Cardiac septum (tissue), 1 donor: Measurements from ENCODE around the gene TRIM62. TPM values are rescaled to one million over a fixed set of nuclear protein-coding genes. Genes with fewer than 3 reads are reported as not detected.

Source experiments
- DNase-seq: peaks from one replicate; pipeline ENCODE4 v3.0.0-alpha.2; 2020; ENCODE audit warnings: low spot score
- intact Hi-C: fragments of 100-400 bp; cut with DNase I; formaldehyde crosslinking; loops from one replicate; pipeline ENCODE4 v1.14.0; 2022
- total RNA-seq: library from RNA; stranded (reverse); fragmentation: NEBNext Ultra II Directional; extraction: Animal tissue kit (Norgen Biotek cat#: 25700); gene quantifications from one replicate; pipeline ENCODE4 v1.2.1, GENCODE V29; 2021
- donor health status: DM: no; HTN: no; CAD: no.

The TRIM62 gene
- total RNA-seq, 1 donor from 2014 or later, result 3.5 TPM

- intact Hi-C loops, result loop anchor here (5.0 kb wide), 1 partner anchor 55 kb away; no protein-coding TSS in a partner anchor
- no peak for DNase-seq
These were observed 578 bp upstream of the TRIM62 start for GRCh38 chr1:33182401-33182841.

- DNase-seq, result peak; percentile 94
- intact Hi-C loops, result loop anchor here (5.0 kb wide), 1 partner anchor 54 kb away; no protein-coding TSS in a partner anchor
These were observed 642 bp downstream of the TRIM62 start for GRCh38 chr1:33180911-33181890.

- DNase-seq, result no peak
- intact Hi-C loops, result loop anchor here (5.0 kb wide), 1 partner anchor 53 kb away; no protein-coding TSS in a partner anchor
These were observed 1.5 kb downstream of the TRIM62 start for GRCh38 chr1:33180226-33180910.

DNA sequence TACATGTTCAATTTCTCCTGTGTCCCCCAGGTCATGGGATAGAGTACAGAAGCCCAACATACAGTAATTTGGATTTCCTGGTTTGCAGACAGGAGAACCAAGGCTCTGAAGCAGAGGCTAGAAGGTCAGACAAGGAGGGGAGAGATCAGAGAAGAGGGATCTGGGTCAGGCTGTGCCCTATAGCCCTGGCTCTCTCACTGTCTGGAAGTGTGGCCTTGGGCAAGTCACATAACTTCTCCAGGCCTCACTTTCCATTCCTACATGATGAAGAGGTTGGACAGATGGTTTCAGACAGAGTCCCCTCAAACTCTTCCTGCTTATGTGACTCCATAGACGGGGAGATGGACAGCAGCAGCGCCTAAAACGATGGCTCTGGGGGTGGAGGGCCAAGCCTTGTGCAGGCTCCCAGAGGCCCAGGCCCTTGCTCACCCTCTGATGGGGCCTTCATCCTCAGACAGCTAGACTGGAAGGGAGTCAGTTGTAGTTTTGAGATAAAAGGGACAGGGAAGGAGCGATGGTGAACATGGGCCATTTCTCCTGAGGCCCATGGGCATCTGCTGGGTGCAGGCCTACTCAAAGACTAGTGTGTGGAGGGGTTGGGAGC is 2.9 kb downstream of the TRIM62 start:
- DNase-seq, result no peak

DNA sequence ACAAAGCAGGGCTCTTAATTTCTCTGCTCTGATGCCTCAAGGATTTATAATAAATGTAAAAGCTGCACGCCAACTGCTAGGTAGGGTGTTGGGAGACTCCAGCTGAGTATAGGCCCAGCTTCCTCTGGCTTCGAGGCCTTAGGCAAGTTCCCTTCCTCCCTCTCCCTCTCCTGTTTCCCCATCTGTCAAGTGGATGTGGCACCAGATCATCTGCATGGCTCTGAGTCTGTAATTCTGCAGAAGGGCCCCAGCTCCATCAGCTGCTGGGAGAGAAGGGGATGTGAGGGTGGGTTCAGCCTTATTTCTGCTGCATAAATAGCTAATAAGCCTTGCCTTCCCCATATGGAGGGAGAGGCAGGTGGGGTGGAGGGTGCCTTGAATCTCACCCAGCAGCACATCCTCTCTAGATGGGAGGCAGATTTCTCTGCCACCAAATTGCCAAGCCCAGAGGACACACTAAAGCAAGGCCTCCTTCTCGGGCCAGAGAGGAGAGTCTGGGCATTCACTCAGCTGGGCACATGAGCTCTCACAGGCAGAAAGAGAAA is 3.8 kb downstream of the TRIM62 start:
- intact Hi-C loops, result no loop called here

More for the DNA sequence above, 2.9 kb downstream of the TRIM62 start:
- intact Hi-C loops, result no loop called here

GRCh38 chr1:33176887-33177286 is 5.0 kb downstream of the TRIM62 start:
- intact Hi-C loops, result no loop called here
- DNase-seq, result no peak

More for the DNA sequence above, 3.8 kb downstream of the TRIM62 start:
- no peak for DNase-seq

DNA sequence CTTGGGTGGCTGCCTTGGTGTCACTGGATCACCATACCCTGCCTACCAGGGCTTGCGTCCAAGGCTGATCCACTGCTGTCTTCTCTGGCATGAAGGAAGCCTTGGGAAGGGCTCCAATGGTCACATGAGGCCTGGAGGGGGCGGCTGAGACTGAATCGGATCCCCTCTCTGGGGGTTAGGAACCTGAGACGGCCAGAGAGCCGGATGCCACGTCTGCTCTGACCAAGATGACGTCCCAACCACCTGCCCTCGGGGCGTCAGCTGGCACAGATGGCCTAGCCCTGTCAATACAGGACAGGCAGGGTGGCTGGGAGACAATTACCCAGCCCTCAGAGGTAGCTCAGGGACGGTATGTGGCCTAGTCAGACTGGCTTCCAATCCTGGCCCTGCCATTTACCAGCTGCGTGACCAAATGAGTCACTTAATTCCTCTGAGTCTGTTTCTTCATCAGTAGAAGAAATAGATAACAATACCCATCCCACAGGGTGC is 5.4 kb downstream of the TRIM62 start:
- intact Hi-C loops, result no loop called here
- DNase-seq, result no peak

DNA sequence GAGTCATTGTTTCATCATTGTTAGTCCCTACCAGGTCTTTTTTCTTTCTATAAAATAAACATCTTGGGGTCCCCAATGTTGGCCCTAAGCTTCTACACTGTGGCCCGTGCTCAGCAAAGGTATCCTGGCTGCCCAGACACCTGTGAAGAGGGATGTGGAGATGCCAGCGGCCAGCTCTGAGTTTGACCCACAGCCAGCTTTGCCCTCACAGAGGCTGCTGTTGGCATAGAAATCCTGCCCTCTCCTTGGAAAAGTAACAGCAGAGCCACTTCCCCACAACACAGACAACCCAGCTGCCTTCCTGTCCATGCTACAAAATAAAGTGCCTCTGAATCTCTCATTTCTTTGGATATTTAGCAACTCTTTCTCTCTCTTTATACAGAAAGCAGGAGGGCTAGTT is 6.0 kb downstream of the TRIM62 start:
- DNase-seq, result no peak
- intact Hi-C loops, result no loop called here

DNA sequence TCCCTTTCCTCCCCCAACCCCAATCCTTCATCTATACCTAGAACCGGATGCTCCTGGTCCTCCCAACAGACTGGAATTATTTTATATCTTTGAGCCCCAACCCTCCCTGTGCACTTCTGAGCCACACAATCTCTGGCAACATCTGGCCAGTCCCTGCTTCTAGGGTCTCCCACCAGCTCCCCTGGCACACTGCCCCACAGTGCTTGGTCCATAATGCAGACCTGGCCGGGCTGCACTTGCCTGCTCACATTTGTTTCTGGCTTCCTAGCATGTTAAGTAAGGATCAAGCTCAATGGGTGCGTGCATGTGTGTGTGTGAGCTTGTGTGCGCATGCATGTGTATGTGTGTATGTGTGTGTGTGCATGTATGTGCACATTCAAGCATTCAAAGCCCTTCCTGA is 8.8 kb downstream of the TRIM62 start:
- intact Hi-C loops, result no loop called here
- DNase-seq, result no peak

- intact Hi-C loops, result no loop called here
- DNase-seq, result no peak
These were observed 9.6 kb downstream of the TRIM62 start for GRCh38 chr1:33171977-33172813.

DNA sequence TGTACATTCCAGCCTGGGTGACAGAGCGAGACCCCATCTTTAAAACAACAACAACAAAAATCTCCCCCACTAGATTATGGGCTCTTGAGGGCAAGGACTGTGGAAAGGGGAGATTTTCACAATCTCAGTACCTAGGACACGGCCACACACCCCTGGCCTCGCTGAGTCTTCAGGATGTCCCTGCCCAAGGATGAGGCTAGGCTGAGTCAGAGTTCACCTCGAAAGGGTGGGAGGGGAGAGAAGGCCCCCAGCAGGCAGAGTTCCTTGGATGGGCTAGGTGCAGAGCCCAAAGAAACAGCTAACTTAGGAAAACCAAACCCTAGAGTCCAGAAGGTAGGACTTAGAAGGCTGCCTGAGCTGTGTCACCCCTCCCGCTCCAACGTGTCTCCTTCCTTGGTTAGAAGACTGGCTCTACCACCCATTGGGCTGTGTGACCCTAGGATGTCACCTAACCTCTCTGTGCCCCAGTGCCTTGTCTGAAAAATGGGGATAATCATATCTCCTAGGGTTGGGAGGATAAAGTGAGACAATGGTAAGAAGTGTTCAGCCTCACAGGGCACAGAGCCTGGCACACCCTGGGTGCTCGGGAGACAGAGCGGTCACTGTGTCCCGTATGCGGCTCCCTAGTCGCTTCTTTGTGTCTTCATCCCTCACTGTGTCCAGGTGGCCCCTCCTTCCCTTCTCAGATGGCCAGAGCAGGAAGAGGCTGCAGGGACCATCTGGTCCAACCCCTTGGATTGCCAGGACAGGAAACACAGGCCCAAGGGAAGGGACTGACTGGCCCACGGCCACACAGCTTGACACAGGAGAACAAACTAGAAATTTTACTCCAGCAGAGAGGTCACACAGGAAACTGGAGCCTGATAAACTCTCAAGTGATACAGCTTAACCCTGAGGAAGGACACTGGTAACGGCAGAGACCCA is 11.2 kb downstream of the TRIM62 start:
- intact Hi-C loops, result no loop called here
- DNase-seq, result peak; percentile 78

DNA sequence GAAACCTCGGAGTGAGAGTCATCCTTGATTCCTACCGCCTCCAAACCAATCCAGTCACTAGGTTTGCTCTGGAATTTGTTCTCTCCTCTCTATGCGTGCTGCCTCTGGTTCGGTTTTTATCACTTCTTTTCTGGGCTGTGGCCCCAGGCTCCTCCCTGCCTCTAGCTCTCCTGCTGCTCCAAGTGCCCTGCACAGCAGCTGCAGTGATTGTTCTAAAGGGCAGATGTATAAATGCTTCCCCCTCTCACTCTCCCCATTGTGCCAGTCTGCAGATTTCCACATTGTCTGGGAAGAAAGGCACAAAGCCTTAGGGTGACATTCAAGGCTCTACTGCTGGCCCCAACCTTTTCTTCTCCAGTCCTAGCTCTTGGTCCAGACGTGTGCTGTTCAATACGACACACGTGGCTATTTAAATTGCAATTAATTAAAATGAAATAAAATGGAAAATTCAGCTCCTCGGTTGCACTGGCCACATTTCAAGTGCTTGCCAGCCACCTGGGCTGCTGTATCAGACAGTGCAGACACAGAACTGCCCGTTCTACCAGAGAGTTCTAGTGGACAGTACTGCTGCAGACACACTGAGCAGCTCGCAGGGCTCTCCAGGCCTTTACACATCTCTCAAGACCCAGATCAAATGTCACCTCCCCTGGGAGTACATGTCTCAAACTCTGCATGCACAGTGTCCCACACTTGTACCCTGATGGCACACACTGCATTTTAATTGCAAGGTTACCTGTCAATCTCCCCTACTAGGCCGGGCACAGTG is 12.4 kb downstream of the TRIM62 start:
- intact Hi-C loops, result no loop called here
- DNase-seq, result peak; percentile 54

- intact Hi-C loops, result no loop called here
- peak; percentile 56 for DNase-seq
These were observed 13.1 kb downstream of the TRIM62 start for GRCh38 chr1:33168556-33169289.

GRCh38 chr1:33167650-33168447 is 14.0 kb downstream of the TRIM62 start:
- intact Hi-C loops, result no loop called here
- no peak for DNase-seq

DNA sequence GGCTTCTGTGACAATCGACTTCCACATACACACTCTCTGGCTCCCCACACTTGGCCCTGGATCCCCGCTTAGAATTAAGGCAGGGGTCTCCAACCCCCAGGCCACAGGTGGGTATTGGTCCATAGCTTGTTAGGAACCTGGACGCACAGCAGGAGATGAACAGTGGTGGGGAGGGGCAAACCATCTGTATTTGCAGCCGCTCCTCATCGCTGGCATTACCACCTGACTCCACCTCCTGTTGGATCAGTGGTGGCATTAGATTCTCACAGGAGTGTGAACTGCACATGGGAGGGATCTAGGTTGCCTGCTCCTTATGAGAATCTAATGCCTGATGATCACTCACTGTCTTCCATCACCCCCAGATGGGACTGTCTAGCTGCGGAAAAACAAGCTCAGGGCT is 16.0 kb downstream of the TRIM62 start:
- intact Hi-C loops, result no loop called here
- no peak for DNase-seq

- no peak for DNase-seq
- intact Hi-C loops, result no loop called here
These were observed 16.6 kb downstream of the TRIM62 start for GRCh38 chr1:33165209-33165608.
